WERI-Rb-1 (cell line): ENCODE measurements around the gene NTN1.

Source experiments
- DNase-seq: peaks from one replicate; pipeline ENCODE4 v3.0.0-alpha.2; 2020
- H3K27ac ChIP-seq: fragments of 250-450 bp; sonication (Bioruptor Pico); 2 replicates; pipeline ENCODE4 v1.5.1; 2020; ENCODE audit warnings: mild to moderate bottlenecking, moderate library complexity
- H3K27me3 ChIP-seq: fragments of 250-450 bp; sonication (Bioruptor Pico); 2 replicates; pipeline ENCODE4 v1.5.1; 2021; ENCODE audit warnings: mild to moderate bottlenecking, low read depth, moderate library complexity; ENCODE audit not compliant: insufficient read depth, severe bottlenecking
- H3K36me3 ChIP-seq: fragments of 250-450 bp; sonication (Bioruptor Pico); 2 replicates; pipeline ENCODE4 v1.5.1; 2020; ENCODE audit warnings: mild to moderate bottlenecking, moderate library complexity
- H3K4me3 ChIP-seq: 2 replicates; pipeline ENCODE4 v1.5.1; 2011; ENCODE audit warnings: low read depth, mild to moderate bottlenecking, control low read depth, low read length
- H3K9me3 ChIP-seq: fragments of 250-450 bp; sonication (Bioruptor Pico); 2 replicates; pipeline ENCODE4 v1.5.1; 2021; ENCODE audit warnings: mild to moderate bottlenecking, moderate library complexity; ENCODE audit not compliant: severe bottlenecking
- CTCF ChIP-seq: IDR thresholded peaks from 2 replicates; pipeline ENCODE4 v1.5.1; 2011; ENCODE audit warnings: low read depth, mild to moderate bottlenecking, control low read depth, inconsistent platforms, low read length

The NTN1 gene

GRCh38 chr17:9121186-9121820 is 100.0 kb downstream of the NTN1 start:
- no peak for TF ChIP-seq CTCF

GRCh38 chr17:9123594-9124553 is 102.6 kb downstream of the NTN1 start:
- H3K9me3 ChIP-seq = no peaks in the 10 kb centered on the region
- H3K27ac ChIP-seq = no peak overlapping the region
- no peaks in the 10 kb centered on the region for H3K36me3 ChIP-seq
- no peak for DNase-seq
- TF ChIP-seq CTCF = no peak
- H3K27me3 ChIP-seq = no peaks in the 10 kb centered on the region
- H3K4me3 ChIP-seq = no peak overlapping the region

More at GRCh38 chr17:9121186-9121820, 100.0 kb downstream of the NTN1 start:
- Histone ChIP-seq H3K36me3 (no peaks in the 10 kb centered on the region), H3K27me3 (no peaks in the 10 kb centered on the region), H3K27ac (no peak overlapping the region), H3K4me3 (no peak overlapping the region), H3K9me3 (no peaks in the 10 kb centered on the region)
- no peak for DNase-seq

GRCh38 chr17:9124554-9124935 is 103.2 kb downstream of the NTN1 start:
- Histone ChIP-seq H3K9me3 (no peaks in the 10 kb centered on the region), H3K4me3 (no peak overlapping the region), H3K27ac (no peak overlapping the region), H3K36me3 (no peaks in the 10 kb centered on the region), H3K27me3 (no peaks in the 10 kb centered on the region)
- no peak for DNase-seq
- TF ChIP-seq CTCF = no peak

- H3K27ac ChIP-seq = no peak overlapping the region
- TF ChIP-seq CTCF = no peak
- no peaks in the 10 kb centered on the region for H3K9me3 ChIP-seq
- no peaks in the 10 kb centered on the region for H3K36me3 ChIP-seq
- no peak overlapping the region for H3K4me3 ChIP-seq
- DNase-seq = no peak
- H3K27me3 ChIP-seq = no peaks in the 10 kb centered on the region
Observed at GRCh38 chr17:9125722-9126121, 104.4 kb downstream of the NTN1 start.

GRCh38 chr17:9127340-9127739 is 106.0 kb downstream of the NTN1 start:
- DNase-seq = no peak
- TF ChIP-seq CTCF = no peak
- H3K36me3 ChIP-seq = no peaks in the 10 kb centered on the region
- H3K4me3 ChIP-seq = no peak overlapping the region
- no peaks in the 10 kb centered on the region for H3K9me3 ChIP-seq
- H3K27ac ChIP-seq = no peak overlapping the region
- no peaks in the 10 kb centered on the region for H3K27me3 ChIP-seq
